GM23338 (cell line): ENCODE data around the gene CENPX. TPM values are rescaled to one million over a fixed set of nuclear protein-coding genes. Genes with fewer than 3 reads are reported as not detected.

Experiments used
- ATAC-seq: fragments of 200-7000 bp; cut with Tn5 transposase; 3 replicates; pipeline ENCODE4 v1.9.1; 2020
- DNase-seq: peaks from one replicate; pipeline ENCODE4 v3.0.0-alpha.2; 2015; ENCODE audit warnings: low spot score
- H2AFZ ChIP-seq: fragments of 200-600 bp; sonication (generic); 2 replicates; pipeline ENCODE4 v1.8.0; 2016; ENCODE audit warnings: antibody characterized with exemption, mild to moderate bottlenecking, moderate library complexity
- H3F3A ChIP-seq: fragments of 200-600 bp; sonication (generic); replicated peaks from 2 replicates; pipeline ENCODE4 v1.8.0; 2017; ENCODE audit warnings: antibody characterized with exemption, mixed run types, low read depth
- H3K27ac ChIP-seq: fragments of 200-600 bp; sonication (generic); 2 replicates; pipeline ENCODE4 v1.6.1; 2016; ENCODE audit warnings: low read depth
- H3K27me3 ChIP-seq: fragments of 200-600 bp; sonication (generic); 2 replicates; pipeline ENCODE4 v1.8.0; 2016; ENCODE audit warnings: mild to moderate bottlenecking, mixed run types, moderate library complexity; ENCODE audit not compliant: insufficient read depth
- H3K36me3 ChIP-seq: fragments of 200-600 bp; sonication (generic); 2 replicates; pipeline ENCODE4 v1.8.0; 2016; ENCODE audit warnings: mild to moderate bottlenecking; ENCODE audit not compliant: insufficient read depth
- H3K4me1 ChIP-seq: fragments of 200-600 bp; sonication (generic); 2 replicates; pipeline ENCODE4 v1.8.0; 2016; ENCODE audit warnings: mild to moderate bottlenecking, moderate library complexity; ENCODE audit not compliant: insufficient read depth
- H3K4me2 ChIP-seq: fragments of 200-600 bp; sonication (generic); 2 replicates; pipeline ENCODE4 v1.7.1; 2017; ENCODE audit warnings: mixed run types
- H3K4me3 ChIP-seq: fragments of 200-600 bp; sonication (generic); 2 replicates; pipeline ENCODE4 v1.6.1; 2016; ENCODE audit warnings: mixed run types
- H3K79me2 ChIP-seq: fragments of 200-600 bp; sonication (generic); replicated peaks from 2 replicates; pipeline ENCODE4 v1.8.0; 2017; ENCODE audit warnings: mild to moderate bottlenecking; ENCODE audit not compliant: insufficient read depth
- H3K9me2 ChIP-seq: fragments of 200-600 bp; sonication (generic); 2 replicates; pipeline ENCODE4 v1.8.0; 2017; ENCODE audit not compliant: insufficient read depth
- H4K20me1 ChIP-seq: fragments of 200-600 bp; sonication (generic); replicated peaks from 2 replicates; pipeline ENCODE4 v1.8.0; 2017; ENCODE audit warnings: mild to moderate bottlenecking; ENCODE audit not compliant: insufficient read depth
- H3K27ac Mint-ChIP-seq: 2 replicates; pipeline ENCODE4 v1.8.0; 2020; ENCODE audit warnings: inconsistent platforms, mild to moderate bottlenecking, moderate library complexity, mixed read lengths
- H3K27me3 Mint-ChIP-seq: 3 replicates; pipeline ENCODE4 v1.8.0; 2022; ENCODE audit warnings: low read depth, mild to moderate bottlenecking, moderate library complexity, mixed read lengths, inconsistent platforms; ENCODE audit not compliant: insufficient read depth, poor library complexity
- H3K36me3 Mint-ChIP-seq: 3 replicates; pipeline ENCODE4 v1.8.0; 2021; ENCODE audit warnings: low read depth, mild to moderate bottlenecking, inconsistent platforms, moderate library complexity, mixed read lengths
- H3K4me1 Mint-ChIP-seq: 3 replicates; pipeline ENCODE4 v1.8.0; 2020; ENCODE audit warnings: mild to moderate bottlenecking, inconsistent platforms, mixed read lengths
- H3K4me3 Mint-ChIP-seq: 3 replicates; pipeline ENCODE4 v1.8.0; 2021; ENCODE audit warnings: moderate library complexity, mild to moderate bottlenecking, inconsistent platforms, mixed read lengths
- H3K9me3 Mint-ChIP-seq: 3 replicates; pipeline ENCODE4 v1.8.0; 2020; ENCODE audit warnings: moderate library complexity, mild to moderate bottlenecking, inconsistent platforms, mixed read lengths
- CREB1 ChIP-seq: fragments of 250-450 bp; sonication (Bioruptor Pico); IDR thresholded peaks from 2 replicates; pipeline ENCODE4 v1.5.0; 2020; ENCODE audit warnings: low read depth, mild to moderate bottlenecking, moderate library complexity
- CTCF ChIP-seq, 2 experiments: fragments of 200-600 bp in 1 of 2; sonication (generic) in 1 of 2; conservative IDR thresholded peaks; 2 replicates each; pipeline versions ENCODE4 v1.5.1 to v1.6.1; 2016 to 2017; ENCODE audit warnings: antibody characterized with exemption in 2 of 2, low read depth in 2 of 2, mild to moderate bottlenecking in 2 of 2, moderate library complexity in 1 of 2
- ETS1 ChIP-seq: IDR thresholded peaks from 2 replicates; pipeline ENCODE4 v1.6.1; 2016; ENCODE audit warnings: antibody characterized with exemption
- EZH2 ChIP-seq: fragments of 200-600 bp; sonication (generic); IDR thresholded peaks from one replicate; pipeline ENCODE4 v1.8.0; 2017; ENCODE audit warnings: antibody characterized with exemption, mild to moderate bottlenecking, low read depth; ENCODE audit not compliant: unreplicated experiment
- EZH2phosphoT487 ChIP-seq: fragments of 200-600 bp; sonication (generic); IDR thresholded peaks from one replicate; pipeline ENCODE4 v1.8.1; 2018; ENCODE audit warnings: antibody characterized with exemption; ENCODE audit not compliant: unreplicated experiment
- JUNB ChIP-seq: IDR thresholded peaks from one replicate; pipeline ENCODE4 v1.6.1; 2016; ENCODE audit warnings: antibody characterized with exemption; ENCODE audit not compliant: unreplicated experiment
- NANOG ChIP-seq: IDR thresholded peaks from 2 replicates; pipeline ENCODE4 v1.6.1; 2016; ENCODE audit warnings: antibody characterized with exemption, borderline replicate concordance
- POLR2AphosphoS5 ChIP-seq: IDR thresholded peaks from 2 replicates; pipeline ENCODE4 v1.6.1; 2016; ENCODE audit warnings: antibody characterized with exemption, low read depth
- STAT1 ChIP-seq: IDR thresholded peaks from one replicate; pipeline ENCODE4 v1.6.1; 2016; ENCODE audit warnings: antibody characterized with exemption; ENCODE audit not compliant: unreplicated experiment
- ZNF114 ChIP-seq: fragments of 250-450 bp; sonication (Bioruptor Pico); IDR thresholded peaks from 2 replicates; pipeline ENCODE4 v1.5.0; 2020; ENCODE audit warnings: mild to moderate bottlenecking, moderate library complexity
- ZNF331 ChIP-seq: fragments of 250-450 bp; sonication (Bioruptor Pico); IDR thresholded peaks from 2 replicates; pipeline ENCODE4 v1.5.0; 2020; ENCODE audit warnings: low read depth, mild to moderate bottlenecking, moderate library complexity
- polyA plus RNA-seq: library from polyadenylated mRNA; unstranded; fragments of >200 nt; fragmentation: Nextera tagmentation; extraction: Ambion mirVana; gene quantifications from 2 replicates; pipeline ENCODE4 v1.2.1, GENCODE V29; 2016
- total RNA-seq: library from RNA; depleted of rRNA; stranded (reverse); fragments of >200 nt; shearing (Covaris generic); gene quantifications from 2 replicates; pipeline ENCODE4 v1.2.3, GENCODE V29; 2014
- TF ChIP-seq, protein P1 (sequence below): IDR thresholded peaks from one replicate; pipeline ENCODE4 v1.6.1; 2018; ENCODE audit warnings: antibody characterized with exemption; ENCODE audit not compliant: unreplicated experiment

CENPX gene
- total and polyA plus RNA-seq, 2 experiments from 2014 or later: 114 to 157 TPM

GRCh38 chr17:82049106-82049505, 26.4 kb upstream of the CENPX start (continued):
- TF ChIP-seq ETS1 (no peak), POLR2AphosphoS5 (no peak), JUNB (no peak), NANOG (no peak), CREB1 (CRISPR knock-in tag) (no peak), ZNF114 (CRISPR knock-in tag) (no peak), CTCF (conservative IDR thresholded peaks at IDR 0.05; ENCODE audit: low read depth in 2 of 2) (no peak), STAT1 (no peak), EZH2phosphoT487 (no peak), ZNF331 (no peak), EZH2 (no peak)
- TF ChIP-seq, protein P1, sequence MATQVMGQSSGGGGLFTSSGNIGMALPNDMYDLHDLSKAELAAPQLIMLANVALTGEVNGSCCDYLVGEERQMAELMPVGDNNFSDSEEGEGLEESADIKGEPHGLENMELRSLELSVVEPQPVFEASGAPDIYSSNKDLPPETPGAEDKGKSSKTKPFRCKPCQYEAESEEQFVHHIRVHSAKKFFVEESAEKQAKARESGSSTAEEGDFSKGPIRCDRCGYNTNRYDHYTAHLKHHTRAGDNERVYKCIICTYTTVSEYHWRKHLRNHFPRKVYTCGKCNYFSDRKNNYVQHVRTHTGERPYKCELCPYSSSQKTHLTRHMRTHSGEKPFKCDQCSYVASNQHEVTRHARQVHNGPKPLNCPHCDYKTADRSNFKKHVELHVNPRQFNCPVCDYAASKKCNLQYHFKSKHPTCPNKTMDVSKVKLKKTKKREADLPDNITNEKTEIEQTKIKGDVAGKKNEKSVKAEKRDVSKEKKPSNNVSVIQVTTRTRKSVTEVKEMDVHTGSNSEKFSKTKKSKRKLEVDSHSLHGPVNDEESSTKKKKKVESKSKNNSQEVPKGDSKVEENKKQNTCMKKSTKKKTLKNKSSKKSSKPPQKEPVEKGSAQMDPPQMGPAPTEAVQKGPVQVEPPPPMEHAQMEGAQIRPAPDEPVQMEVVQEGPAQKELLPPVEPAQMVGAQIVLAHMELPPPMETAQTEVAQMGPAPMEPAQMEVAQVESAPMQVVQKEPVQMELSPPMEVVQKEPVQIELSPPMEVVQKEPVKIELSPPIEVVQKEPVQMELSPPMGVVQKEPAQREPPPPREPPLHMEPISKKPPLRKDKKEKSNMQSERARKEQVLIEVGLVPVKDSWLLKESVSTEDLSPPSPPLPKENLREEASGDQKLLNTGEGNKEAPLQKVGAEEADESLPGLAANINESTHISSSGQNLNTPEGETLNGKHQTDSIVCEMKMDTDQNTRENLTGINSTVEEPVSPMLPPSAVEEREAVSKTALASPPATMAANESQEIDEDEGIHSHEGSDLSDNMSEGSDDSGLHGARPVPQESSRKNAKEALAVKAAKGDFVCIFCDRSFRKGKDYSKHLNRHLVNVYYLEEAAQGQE: no peak

- Mint-ChIP-seq H3K4me1 (peaks cover 2% of the 10 kb centered on the region; the same call in 1 of the 3 replicates), H3K9me3 (no peaks in the 10 kb centered on the region), H3K27me3 (peaks cover 9% of the 10 kb centered on the region), H3K36me3 (peaks cover 8% of the 10 kb centered on the region), H3K27ac (no peak overlapping the region), H3K4me3 (no peak overlapping the region)
- no peaks in the 10 kb centered on the region for H3K36me3 ChIP-seq
- no peak for TF ChIP-seq EZH2phosphoT487
- TF ChIP-seq STAT1: no peak
- no peak for TF ChIP-seq ZNF114 (CRISPR knock-in tag)
- no peak for TF ChIP-seq EZH2
- no peak for TF ChIP-seq CREB1 (CRISPR knock-in tag)
- no peak for TF ChIP-seq ETS1
- TF ChIP-seq, protein P1: no peak
- TF ChIP-seq POLR2AphosphoS5: no peak
- TF ChIP-seq CTCF (conservative IDR thresholded peaks at IDR 0.05; ENCODE audit: low read depth in 2 of 2): no peak
- no peak for TF ChIP-seq ZNF331
- no peak for TF ChIP-seq NANOG
- TF ChIP-seq JUNB: no peak
- no peak overlapping the region for H3K4me2 ChIP-seq
- DNase-seq: no peak
- no peaks in the 10 kb centered on the region for H3K9me2 ChIP-seq
- H3K79me2 ChIP-seq: peaks cover 9% of the 10 kb centered on the region; the same call in 1 of the 2 replicates
- H3K27me3 ChIP-seq: no peaks in the 10 kb centered on the region
- ATAC-seq: no peak
- no peak overlapping the region for H3K27ac ChIP-seq
- H3F3A ChIP-seq: 0 out of 2 replicates have a peak, but pooled peaks cover 6% of the 10 kb centered on the region
- peaks cover 8% of the 10 kb centered on the region; the same call in 1 of the 2 replicates for H4K20me1 ChIP-seq
- H3K4me3 ChIP-seq: no peak overlapping the region
- H2AFZ ChIP-seq: no peak overlapping the region
- no peaks in the 10 kb centered on the region for H3K4me1 ChIP-seq
Measured at GRCh38 chr17:82048571-82048971, 25.9 kb upstream of the CENPX start.
